DMS79 treated with DMSO at 0.1 percent for 48 hours (cell line): Measurements from ENCODE around the gene GRM2.
"Not testable (repeated sequence)": the region's sequence is repeated elsewhere in the genome, so short reads cannot be mapped to it uniquely, and the experiment has no call there.

ENCODE experiments used
- DNase-seq: peaks from one replicate; lab custom pipeline; 2025; lab: John Stamatoyannopoulos, UW

GRM2 gene

GRCh38 chr3:51722362-51722761 is 15.5 kb downstream of the GRM2 start:
- no peak for DNase-seq

GRCh38 chr3:51727500-51727899 is 20.6 kb downstream of the GRM2 start:
- DNase-seq, result no peak

- no peak for DNase-seq
These were observed 22.3 kb downstream of the GRM2 start for GRCh38 chr3:51729042-51729633.

GRCh38 chr3:51733859-51734571 is 27.1 kb downstream of the GRM2 start:
- no peak for DNase-seq

- DNase-seq, result no peak
These were observed 27.7 kb downstream of the GRM2 start for GRCh38 chr3:51734572-51734907.

- no peak for DNase-seq
These were observed 28.2 kb downstream of the GRM2 start for GRCh38 chr3:51735039-51735438.

- no peak for DNase-seq
These were observed 29.1 kb downstream of the GRM2 start for GRCh38 chr3:51735950-51736349.

GRCh38 chr3:51739110-51739509 is 32.2 kb downstream of the GRM2 start:
- no peak for DNase-seq

- DNase-seq, result not testable (repeated sequence)
These were observed 35.5 kb downstream of the GRM2 start for GRCh38 chr3:51742320-51742719.

- DNase-seq, result not testable (repeated sequence)
These were observed 36.1 kb downstream of the GRM2 start for GRCh38 chr3:51742978-51743377.

- DNase-seq, result no peak
These were observed 41.0 kb downstream of the GRM2 start for GRCh38 chr3:51747840-51748239.

GRCh38 chr3:51748327-51748726 is 41.5 kb downstream of the GRM2 start:
- no peak for DNase-seq

GRCh38 chr3:51750878-51751277 is 44.0 kb downstream of the GRM2 start:
- no peak for DNase-seq

- no peak for DNase-seq
These were observed 44.4 kb downstream of the GRM2 start for GRCh38 chr3:51751287-51751686.

GRCh38 chr3:51753763-51754750 is 47.2 kb downstream of the GRM2 start:
- DNase-seq, result peak; percentile 6

GRCh38 chr3:51759203-51759602 is 52.3 kb downstream of the GRM2 start:
- no peak for DNase-seq
